Heart right ventricle (tissue), 16 donors: Measurements from ENCODE around the gene RBM6. TPM values are rescaled to one million over a fixed set of nuclear protein-coding genes. Genes with fewer than 3 reads are reported as not detected.

Experiments used
- ATAC-seq, 8 donors: fragments of 200-7000 bp; cut with Tn5 transposase; one replicate each; pipeline ENCODE4 v1.9.1; 2020; ENCODE audit warnings: mild to moderate bottlenecking in 8 of 8, moderate library complexity in 8 of 8, moderate number of reproducible peaks in 1 of 8
- DNase-seq, 2 donors: peaks; one replicate each; pipeline ENCODE4 v3.0.0-alpha.2; 2020
- H3K27ac ChIP-seq, 10 donors: fragments of 200-600 bp; sonication (generic) in 2 of 10; one replicate each; pipeline versions ENCODE4 v1.5.0 to v1.8.0; 2020 to 2022; ENCODE audit warnings: mild to moderate bottlenecking in 3 of 10
- H3K27me3 ChIP-seq, 7 donors: fragments of 200-600 bp; one replicate each; pipeline ENCODE4 v1.8.0; 2021 to 2022; ENCODE audit warnings: mild to moderate bottlenecking in 2 of 7
- H3K36me3 ChIP-seq, 9 donors: fragments of 200-600 bp; sonication (generic) in 1 of 9; one replicate each; pipeline versions ENCODE4 v1.5.0 to v1.8.0; 2020 to 2022; ENCODE audit warnings: mild to moderate bottlenecking in 2 of 9
- H3K4me1 ChIP-seq, 9 donors: fragments of 200-600 bp; sonication (generic) in 1 of 9; one replicate each; pipeline versions ENCODE4 v1.5.0 to v1.8.0; 2020 to 2022; ENCODE audit warnings: mild to moderate bottlenecking in 4 of 9
- H3K4me3 ChIP-seq, 10 donors: fragments of 200-600 bp; sonication (generic) in 2 of 10; one replicate each; pipeline versions ENCODE4 v1.5.0 to v1.8.0; 2020 to 2022; ENCODE audit warnings: mild to moderate bottlenecking in 7 of 10, moderate library complexity in 2 of 10
- H3K9me3 ChIP-seq, 11 donors: fragments of 200-600 bp in 10 of 11; sonication (generic) in 2 of 11; one replicate each; pipeline versions ENCODE4 v1.5.0 to v1.8.0; 2013 to 2022; ENCODE audit warnings: mild to moderate bottlenecking in 2 of 11, control low read depth in 1 of 11, moderate library complexity in 1 of 11
- WGBS, 2 donors: extraction: QIAGEN DNeasy Blood & Tissue Kit; methylation state at CpG; one replicate each; pipeline ENCODE4 v1.1.7; 2013; ENCODE audit warnings: inconsistent platforms in 1 of 2; 5-methylcytosine and 5-hydroxymethylcytosine counted together
- intact Hi-C, 10 donors: fragments of 100-400 bp; cut with DNase I; formaldehyde crosslinking; loops; one replicate each; pipeline versions ENCODE4 v1.11.1 to v1.14.2; 2022
- polyA plus RNA-seq, 2 donors: library from polyadenylated mRNA; stranded (reverse); fragments of 200-250 nt; gene quantifications; one replicate each; pipeline ENCODE4 v1.2.3, GENCODE V29; 2013
- total RNA-seq, 10 donors: library from RNA; stranded (reverse); fragmentation: NEBNext Ultra II Directional in 3 of 10; extraction: Animal tissue kit (Norgen Biotek cat#: 25700) in 3 of 10; gene quantifications; one replicate each; pipeline versions ENCODE4 v1.2.1 to v1.2.4, GENCODE V29; 2021 to 2023
- TF ChIP-seq, protein P1 (sequence below), 9 donors: fragments of 200-600 bp; sonication (generic) in 2 of 9; IDR thresholded peaks; one replicate each; pipeline versions ENCODE4 v1.5.0 to v1.8.0; 2021 to 2022; ENCODE audit warnings: antibody characterized with exemption in 9 of 9, mild to moderate bottlenecking in 5 of 9, moderate library complexity in 1 of 9
- donor health status: Arrhythmogenic right ventricular cardiomyopathy.
- donor health status: ischemic (EF 13 %, LVEDD 7.1; RV severe dilation, severe dysfunction).
- donor health status: healthy with polysubstance abuse.
- donor health status: DM: no; HTN: yes; CAD: no.
- donor health status: DM: no; HTN: no; CAD: no.
- donor health status: ischemic (EF 25% LVEDD 6.9; RV normal size, moderate dysfunction).
- donor health status: ischemic (EF 25% LVEDD 5.7; RV mildly dilated, moderate dysfunction).
- donor health status: healthy.
- donor health status: DM: yes; HTN: yes; CAD: no.
- donor health status: Ischemic cardiomyopathy.
- donor health status: ischemic (EF 35%, LVEDD 5.7; RV mildly dilated, moderate dysfunction).
- donor health status: nonischemic (EF 11% LVEDD 7.7; RV severe dilation, severe dysfunction).
- donor health status: DM: yes; HTN: yes; CAD: no.
- donor health status: PGD.
- donor health status: ischemic (EF 29% LVEDD 5.4; RV normal size, mild dysfunction).
- donor health status: nonischemic (EF 23%, LVEDD 6.1; RV moderate dilation, normal function).

RBM6 gene
- total and polyA plus RNA-seq, 12 donors, result 26.0 to 208 (median 37.6) TPM

GRCh38 chr3:50117120-50117519 lies 177.2 kb downstream of the RBM6 start:
- no peaks in the 10 kb centered on the region for H3K27me3 ChIP-seq
- peaks cover 5 to 95% (median 84%) of the 10 kb centered on the region in 9 donors for H3K36me3 ChIP-seq
- 88% methylated on average over 8 of the region's 8 CpGs for WGBS, 2 donors
- ATAC-seq (no peak), DNase-seq (no peak)
- no peak overlapping the region for H3K27ac ChIP-seq
- intact Hi-C loops, result no loop called here
- TF ChIP-seq, protein P1, sequence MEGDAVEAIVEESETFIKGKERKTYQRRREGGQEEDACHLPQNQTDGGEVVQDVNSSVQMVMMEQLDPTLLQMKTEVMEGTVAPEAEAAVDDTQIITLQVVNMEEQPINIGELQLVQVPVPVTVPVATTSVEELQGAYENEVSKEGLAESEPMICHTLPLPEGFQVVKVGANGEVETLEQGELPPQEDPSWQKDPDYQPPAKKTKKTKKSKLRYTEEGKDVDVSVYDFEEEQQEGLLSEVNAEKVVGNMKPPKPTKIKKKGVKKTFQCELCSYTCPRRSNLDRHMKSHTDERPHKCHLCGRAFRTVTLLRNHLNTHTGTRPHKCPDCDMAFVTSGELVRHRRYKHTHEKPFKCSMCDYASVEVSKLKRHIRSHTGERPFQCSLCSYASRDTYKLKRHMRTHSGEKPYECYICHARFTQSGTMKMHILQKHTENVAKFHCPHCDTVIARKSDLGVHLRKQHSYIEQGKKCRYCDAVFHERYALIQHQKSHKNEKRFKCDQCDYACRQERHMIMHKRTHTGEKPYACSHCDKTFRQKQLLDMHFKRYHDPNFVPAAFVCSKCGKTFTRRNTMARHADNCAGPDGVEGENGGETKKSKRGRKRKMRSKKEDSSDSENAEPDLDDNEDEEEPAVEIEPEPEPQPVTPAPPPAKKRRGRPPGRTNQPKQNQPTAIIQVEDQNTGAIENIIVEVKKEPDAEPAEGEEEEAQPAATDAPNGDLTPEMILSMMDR (IDR thresholded peaks at IDR 0.05), result no peak
- H3K4me1 ChIP-seq, result peaks cover 0 to 21% (median 2%) of the 10 kb centered on the region in 9 donors
- no peaks in the 10 kb centered on the region for H3K9me3 ChIP-seq
- no peak overlapping the region for H3K4me3 ChIP-seq

GRCh38 chr3:50118237-50118636 lies 178.3 kb downstream of the RBM6 start:
- Histone ChIP-seq H3K4me3 (no peak overlapping the region), H3K27ac (no peak overlapping the region), H3K4me1 (peaks cover 0 to 12% (median 2%) of the 10 kb centered on the region in 9 donors), H3K36me3 (peaks cover 5 to 88% (median 75%) of the 10 kb centered on the region in 9 donors), H3K27me3 (no peaks in the 10 kb centered on the region), H3K9me3 (no peaks in the 10 kb centered on the region)
- WGBS, 2 donors, result 88% methylated on average over 10 of the region's 10 CpGs
- DNase-seq (no peak), ATAC-seq (no peak)
- intact Hi-C loops, result loop anchor here in 1 of 10 donors (2.0 kb wide), 1 partner anchor 155 kb away; no protein-coding TSS in a partner anchor
- TF ChIP-seq, protein P1 (IDR thresholded peaks at IDR 0.05), result no peak

DNA sequence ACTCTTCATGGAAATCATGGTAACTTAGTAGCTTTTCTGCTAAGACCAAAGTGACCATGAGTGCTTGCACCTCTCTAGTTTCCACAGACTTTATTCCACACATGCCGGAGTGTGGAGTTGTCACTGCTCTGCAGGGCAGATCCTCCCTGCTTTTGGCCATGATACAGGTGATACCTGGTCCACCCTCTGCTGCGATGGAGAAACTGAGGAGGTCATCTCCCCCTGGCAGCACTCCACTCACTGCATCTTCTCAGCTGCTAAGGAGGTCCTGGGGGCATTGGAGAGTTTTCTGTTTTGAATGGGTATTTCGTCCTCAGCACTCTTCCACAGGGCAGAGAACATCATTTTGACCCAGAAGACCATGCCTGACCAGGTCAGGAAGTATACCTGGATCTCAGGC lies 179.8 kb downstream of the RBM6 start:
- intact Hi-C loops, result loop anchor here in 6 of 10 donors (2.0 to 10.0 kb wide), 7 partner anchors 35 to 155 kb away; partner anchors contain the start of genes LSMEM2 (in 1 of the 6) and SEMA3F (in 1 of the 6)
- Histone ChIP-seq H3K9me3 (no peaks in the 10 kb centered on the region), H3K27ac (no peak overlapping the region), H3K4me1 (peaks cover 0 to 17% (median 5%) of the 10 kb centered on the region in 9 donors), H3K36me3 (peaks cover 5 to 72% (median 60%) of the 10 kb centered on the region in 9 donors), H3K4me3 (no peak overlapping the region), H3K27me3 (no peaks in the 10 kb centered on the region)
- ATAC-seq (no peak), DNase-seq (no peak)
- TF ChIP-seq, protein P1 (IDR thresholded peaks at IDR 0.05), result no peak
- 85 to 92% methylated on average over 3 of the region's 3 CpGs for WGBS, 2 donors

GRCh38 chr3:50120364-50121071 lies 180.6 kb downstream of the RBM6 start:
- no peaks in the 10 kb centered on the region for H3K9me3 ChIP-seq
- TF ChIP-seq, protein P1 (IDR thresholded peaks at IDR 0.05), result no peak
- H3K4me1 ChIP-seq, result peaks cover 0 to 18% (median 6%) of the 10 kb centered on the region in 9 donors
- intact Hi-C loops, result loop anchor here in 9 of 10 donors (1.0 to 10.0 kb wide), 8 partner anchors 34 to 154 kb away; partner anchors contain the start of genes LSMEM2 (in 1 of the 9) and SEMA3F (in 1 of the 9)
- peaks cover 5 to 65% (median 52%) of the 10 kb centered on the region in 9 donors for H3K36me3 ChIP-seq
- H3K27ac ChIP-seq, result no peak overlapping the region
- WGBS, 2 donors, result 82 to 84% methylated on average over 10 of the region's 10 CpGs
- ATAC-seq, result peak in 4 of 8 donors; percentile 2 to 4 (median 4)
- H3K27me3 ChIP-seq, result no peaks in the 10 kb centered on the region
- H3K4me3 ChIP-seq, result no peak overlapping the region
- DNase-seq, result no peak
